MCF 10A (cell line): Measurements from ENCODE around the gene CYTH3. TPM values are rescaled to one million over a fixed set of nuclear protein-coding genes. Genes with fewer than 3 reads are reported as not detected.
A peak's percentile ranks its signal among the peaks of the same experiment; 100 is the strongest.

Source experiments
- BruUV-seq: library from RNA; stranded (reverse); fragments of 400-500 nt; replicated peaks from 2 replicates; lab custom pipeline; 2021; lab: Mats Ljungman, UMichigan
- CTCF ChIA-PET: fragments of 300-600 bp; sonication (Branson Sonifier 250); formaldehyde crosslinking; extraction: SDS; loops from one replicate; lab custom pipeline; 2021; ENCODE audit warnings: antibody characterized with exemption, inconsistent platforms; lab: Yijun Ruan, JAX
- POLR2A ChIA-PET: fragments of 300-600, 350-650 bp; sonication (Branson Sonifier 250); formaldehyde crosslinking; extraction: SDS; loops from one replicate; lab custom pipeline; 2020; ENCODE audit warnings: antibody characterized with exemption, inconsistent platforms; lab: Yijun Ruan, JAX
- DNase-seq: peaks from one replicate; pipeline ENCODE4 v3.0.0-alpha.2; 2018; ENCODE audit not compliant: unreplicated experiment
- H3K27ac Mint-ChIP-seq: one replicate; pipeline ENCODE4 v1.8.0; 2022; ENCODE audit warnings: mild to moderate bottlenecking, low read depth, mixed read lengths; ENCODE audit not compliant: unreplicated experiment
- H3K27me3 Mint-ChIP-seq: one replicate; pipeline ENCODE4 v1.8.0; 2022; ENCODE audit warnings: mixed read lengths; ENCODE audit not compliant: insufficient read depth, unreplicated experiment
- H3K36me3 Mint-ChIP-seq: one replicate; pipeline ENCODE4 v1.8.0; 2022; ENCODE audit warnings: mild to moderate bottlenecking, moderate library complexity, mixed read lengths; ENCODE audit not compliant: insufficient read depth, unreplicated experiment
- H3K4me1 Mint-ChIP-seq: one replicate; pipeline ENCODE4 v1.8.0; 2022; ENCODE audit warnings: mixed read lengths; ENCODE audit not compliant: insufficient read depth, unreplicated experiment
- H3K4me3 Mint-ChIP-seq: one replicate; pipeline ENCODE4 v1.8.0; 2022; ENCODE audit warnings: mild to moderate bottlenecking, moderate library complexity, mixed read lengths; ENCODE audit not compliant: unreplicated experiment
- H3K9me3 Mint-ChIP-seq: one replicate; pipeline ENCODE4 v1.8.0; 2022; ENCODE audit warnings: mixed read lengths; ENCODE audit not compliant: unreplicated experiment
- intact Hi-C: fragments of 100-400 bp; cut with micrococcal nuclease; formaldehyde crosslinking; loops from 2 replicates; pipeline ENCODE4 v1.14.1; 2022
- total RNA-seq: library from RNA; stranded (reverse); gene quantifications from 2 replicates; pipeline ENCODE4 v1.2.3, GENCODE V29; 2022
- TF ChIP-seq, protein P1 (sequence below): fragments of 200-600 bp; IDR thresholded peaks from one replicate; pipeline ENCODE4 v1.8.0; 2022; ENCODE audit warnings: antibody characterized with exemption, mild to moderate bottlenecking; ENCODE audit not compliant: unreplicated experiment

The CYTH3 gene
- total RNA-seq, 1 experiment from 2014 or later, result 23.5 TPM

DNA sequence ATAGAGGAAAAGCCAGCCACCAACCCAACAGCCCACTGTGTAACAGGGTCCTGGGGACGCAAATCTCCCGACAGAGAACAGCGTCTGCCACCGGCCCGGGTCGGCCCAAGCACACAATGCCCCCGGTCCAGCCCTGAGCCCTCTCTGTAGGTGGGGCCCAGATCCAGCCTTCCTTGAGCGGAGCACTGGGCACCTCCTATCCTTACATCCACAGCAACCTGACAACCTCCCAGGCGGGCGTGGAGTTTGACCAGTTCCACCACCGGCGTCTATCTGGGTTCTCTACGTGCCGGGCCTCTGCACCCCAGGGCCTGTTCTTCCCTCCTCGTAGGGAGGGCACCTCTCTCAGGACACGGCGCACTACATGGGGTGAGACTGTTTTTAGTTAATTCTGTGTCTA, 109.0 kb downstream of the CYTH3 start:
- no peak for DNase-seq
- ChIA-PET POLR2A (no interaction called here), CTCF (interaction anchor here (1.3 kb wide), 1 partner anchor 15 kb away, joined by 3 read pairs; no protein-coding TSS in a partner anchor)
- Mint-ChIP-seq H3K9me3 (no peaks in the 10 kb centered on the region), H3K36me3 (peaks cover 47% of the 10 kb centered on the region), H3K27me3 (no peaks in the 10 kb centered on the region), H3K4me1 (no peaks in the 10 kb centered on the region), H3K4me3 (no peak overlapping the region), H3K27ac (no peak overlapping the region)
- BruUV-seq, result TSS peak; percentile 11
- TF ChIP-seq, protein P1, sequence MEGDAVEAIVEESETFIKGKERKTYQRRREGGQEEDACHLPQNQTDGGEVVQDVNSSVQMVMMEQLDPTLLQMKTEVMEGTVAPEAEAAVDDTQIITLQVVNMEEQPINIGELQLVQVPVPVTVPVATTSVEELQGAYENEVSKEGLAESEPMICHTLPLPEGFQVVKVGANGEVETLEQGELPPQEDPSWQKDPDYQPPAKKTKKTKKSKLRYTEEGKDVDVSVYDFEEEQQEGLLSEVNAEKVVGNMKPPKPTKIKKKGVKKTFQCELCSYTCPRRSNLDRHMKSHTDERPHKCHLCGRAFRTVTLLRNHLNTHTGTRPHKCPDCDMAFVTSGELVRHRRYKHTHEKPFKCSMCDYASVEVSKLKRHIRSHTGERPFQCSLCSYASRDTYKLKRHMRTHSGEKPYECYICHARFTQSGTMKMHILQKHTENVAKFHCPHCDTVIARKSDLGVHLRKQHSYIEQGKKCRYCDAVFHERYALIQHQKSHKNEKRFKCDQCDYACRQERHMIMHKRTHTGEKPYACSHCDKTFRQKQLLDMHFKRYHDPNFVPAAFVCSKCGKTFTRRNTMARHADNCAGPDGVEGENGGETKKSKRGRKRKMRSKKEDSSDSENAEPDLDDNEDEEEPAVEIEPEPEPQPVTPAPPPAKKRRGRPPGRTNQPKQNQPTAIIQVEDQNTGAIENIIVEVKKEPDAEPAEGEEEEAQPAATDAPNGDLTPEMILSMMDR, result no peak
- intact Hi-C loops, result no loop called here

DNA sequence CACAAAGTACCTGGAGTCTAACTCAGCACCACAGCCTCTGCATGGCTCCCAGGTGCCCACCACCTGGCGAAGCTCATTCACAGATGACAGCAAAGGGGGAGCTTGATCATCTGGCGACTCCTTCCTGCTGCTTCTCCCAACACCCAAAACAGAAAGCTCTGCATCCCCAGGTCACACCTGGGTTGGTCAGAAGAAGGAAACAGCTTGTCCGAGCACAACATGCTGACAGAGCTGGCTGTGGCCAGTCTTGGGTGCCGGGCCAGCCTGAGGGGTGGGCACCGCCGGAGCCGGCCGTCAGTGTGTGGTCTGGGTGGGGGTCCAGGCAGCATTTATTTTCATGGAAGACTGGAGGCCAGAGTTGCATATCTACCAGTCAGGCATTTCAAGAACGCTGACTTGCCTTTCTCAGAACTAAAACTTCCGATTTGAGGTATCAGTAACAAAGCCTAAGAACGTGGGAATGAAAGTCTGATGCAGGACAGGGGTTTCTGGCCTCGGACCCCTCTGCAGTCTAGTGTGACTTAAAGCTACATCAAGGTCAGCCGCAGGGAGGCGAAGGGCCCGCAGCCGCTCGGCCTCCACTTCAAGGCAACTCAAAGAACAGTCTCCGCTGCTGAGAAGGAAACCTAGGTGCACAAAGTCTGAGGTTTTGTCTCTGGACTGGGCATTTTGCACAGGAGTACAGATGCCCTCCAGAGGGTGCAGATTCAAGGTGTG, 109.6 kb downstream of the CYTH3 start:
- no TSS peak for BruUV-seq
- H3K36me3 Mint-ChIP-seq, result peaks cover 45% of the 10 kb centered on the region
- intact Hi-C loops, result no loop called here
- H3K27me3 Mint-ChIP-seq, result no peaks in the 10 kb centered on the region
- ChIA-PET POLR2A (interaction anchor here (0.6 kb wide), 1 partner anchor 278 kb away, joined by 3 read pairs; no protein-coding TSS in a partner anchor), CTCF (interaction anchor here (1.3 to 4.0 kb wide), 2 partner anchors 14 to 161 kb away, joined by 3 to 37 read pairs; no protein-coding TSS in a partner anchor)
- no peak overlapping the region for H3K27ac Mint-ChIP-seq
- H3K4me1 Mint-ChIP-seq, result no peaks in the 10 kb centered on the region
- H3K4me3 Mint-ChIP-seq, result no peak overlapping the region
- no peaks in the 10 kb centered on the region for H3K9me3 Mint-ChIP-seq
- TF ChIP-seq, protein P1, result no peak
- no peak for DNase-seq

GRCh38 chr7:6162331-6162620, 110.1 kb downstream of the CYTH3 start:
- Mint-ChIP-seq H3K36me3 (peaks cover 49% of the 10 kb centered on the region), H3K27me3 (no peaks in the 10 kb centered on the region), H3K9me3 (no peaks in the 10 kb centered on the region), H3K4me1 (no peaks in the 10 kb centered on the region), H3K27ac (no peak overlapping the region), H3K4me3 (no peak overlapping the region)
- intact Hi-C loops, result no loop called here
- no peak for DNase-seq
- TF ChIP-seq, protein P1, result no peak
- BruUV-seq, result no TSS peak
- CTCF ChIA-PET, result interaction anchor here (1.3 to 4.0 kb wide), 2 partner anchors 14 to 161 kb away, joined by 3 to 37 read pairs; no protein-coding TSS in a partner anchor
- POLR2A ChIA-PET, result interaction anchor here (0.6 kb wide), 1 partner anchor 278 kb away, joined by 3 read pairs; no protein-coding TSS in a partner anchor

GRCh38 chr7:6161463-6162330, 110.7 kb downstream of the CYTH3 start:
- H3K4me3 Mint-ChIP-seq, result no peak overlapping the region
- no peak for DNase-seq
- no peaks in the 10 kb centered on the region for H3K9me3 Mint-ChIP-seq
- CTCF ChIA-PET, result interaction anchor here (4.0 kb wide), 1 partner anchor 162 kb away, joined by 37 read pairs; no protein-coding TSS in a partner anchor
- peaks cover 51% of the 10 kb centered on the region for H3K36me3 Mint-ChIP-seq
- POLR2A ChIA-PET, result no interaction called here
- no peak overlapping the region for H3K27ac Mint-ChIP-seq
- TF ChIP-seq, protein P1, result no peak
- no TSS peak for BruUV-seq
- H3K27me3 Mint-ChIP-seq, result no peaks in the 10 kb centered on the region
- intact Hi-C loops, result no loop called here
- no peaks in the 10 kb centered on the region for H3K4me1 Mint-ChIP-seq
